Keratinocyte (primary cell): Measurements from ENCODE around the gene NUP43. TPM values are rescaled to one million over a fixed set of nuclear protein-coding genes. Genes with fewer than 3 reads are reported as not detected.

Experiments
- DNase-seq: peaks from one replicate; pipeline ENCODE4 v3.0.0-alpha.2; 2011; ENCODE audit warnings: low read depth, missing footprints, low spot score
- FAIRE-seq: peaks from 2 replicates; lab custom pipeline; 2011; peaks lifted over from hg19 to GRCh38; lab: Jason Lieb, UNC
- H2AFZ ChIP-seq: 2 replicates; pipeline ENCODE4 v1.6.0; 2012; ENCODE audit warnings: low read length, control low read depth, inconsistent platforms; ENCODE audit not compliant: control insufficient read depth
- H3K27ac ChIP-seq: 2 replicates; pipeline ENCODE4 v1.5.1; 2011; ENCODE audit warnings: low read length; ENCODE audit not compliant: control insufficient read depth, insufficient read depth
- H3K27me3 ChIP-seq: 3 replicates; pipeline ENCODE4 v1.6.0; 2011; ENCODE audit warnings: low read length; ENCODE audit not compliant: control insufficient read depth, insufficient read depth; ENCODE audit errors: extremely low read depth
- H3K36me3 ChIP-seq, 2 experiments: 2 replicates in 1 of 2; 3 replicates in 1 of 2; pipeline ENCODE4 v1.5.1; 2011; ENCODE audit warnings: low read length in 2 of 2, mild to moderate bottlenecking in 1 of 2; ENCODE audit not compliant: control insufficient read depth in 2 of 2, insufficient read depth in 2 of 2; ENCODE audit errors: extremely low read depth in 1 of 2
- H3K4me1 ChIP-seq: 3 replicates; pipeline ENCODE4 v1.5.1; 2011; ENCODE audit warnings: low read length; ENCODE audit not compliant: control insufficient read depth, insufficient read depth; ENCODE audit errors: extremely low read depth
- H3K4me2 ChIP-seq: 3 replicates; pipeline ENCODE4 v1.6.0; 2011; ENCODE audit warnings: low read depth, low read length; ENCODE audit not compliant: control insufficient read depth, insufficient read depth; ENCODE audit errors: extremely low read depth
- H3K4me3 ChIP-seq, 3 experiments: fragments of 200-600 bp in 1 of 3; sonication (generic) in 1 of 3; 2 replicates in 2 of 3; 3 replicates in 1 of 3; pipeline ENCODE4 v1.5.1; 2011 to 2016; ENCODE audit warnings: low read length in 3 of 3, mild to moderate bottlenecking in 3 of 3, control low read depth in 2 of 3, inconsistent platforms in 1 of 3, low read depth in 1 of 3, mixed read lengths in 1 of 3, mixed run types in 1 of 3, moderate library complexity in 1 of 3; ENCODE audit not compliant: control insufficient read depth in 2 of 3, insufficient read depth in 2 of 3; ENCODE audit errors: extremely low read depth in 1 of 3
- H3K79me2 ChIP-seq: 2 replicates; pipeline ENCODE4 v1.6.0; 2012; ENCODE audit warnings: low read length; ENCODE audit not compliant: control insufficient read depth, insufficient read depth
- H3K9ac ChIP-seq: 3 replicates; pipeline ENCODE4 v1.6.0; 2011; ENCODE audit warnings: low read length; ENCODE audit not compliant: control insufficient read depth, insufficient read depth; ENCODE audit errors: extremely low read depth
- H3K9me1 ChIP-seq: 3 replicates; pipeline ENCODE4 v1.6.0; 2011; ENCODE audit warnings: low read length; ENCODE audit not compliant: control insufficient read depth, insufficient read depth; ENCODE audit errors: extremely low read depth
- H3K9me3 ChIP-seq: 2 replicates; pipeline ENCODE4 v1.5.1; 2012; ENCODE audit warnings: low read depth, low read length; ENCODE audit not compliant: control insufficient read depth
- H4K20me1 ChIP-seq: 3 replicates; pipeline ENCODE4 v1.6.0; 2011; ENCODE audit warnings: low read length; ENCODE audit not compliant: control insufficient read depth, insufficient read depth; ENCODE audit errors: extremely low read depth
- CTCF ChIP-seq, 3 experiments: IDR thresholded peaks in 1 of 3; conservative IDR thresholded peaks in 1 of 3; optimal IDR thresholded peaks in 1 of 3; 2 replicates in 2 of 3; 3 replicates in 1 of 3; pipeline versions ENCODE3 to v1.5.1; 2011; ENCODE audit warnings: low read length in 3 of 3, mild to moderate bottlenecking in 3 of 3, moderate library complexity in 2 of 3, control low read depth in 1 of 3, inconsistent platforms in 1 of 3; ENCODE audit not compliant: insufficient read depth in 2 of 3; ENCODE audit errors: extremely low read depth in 1 of 3
- EZH2 ChIP-seq: IDR thresholded peaks from one replicate; pipeline ENCODE4 v1.6.1; 2012; ENCODE audit warnings: inconsistent platforms, mild to moderate bottlenecking, low read length, moderate library complexity
- dilution Hi-C: fragments of 300-500 bp; cut with MboI; formaldehyde crosslinking; loops from one replicate; pipeline ENCODE4 v1.7.0; 2020; ENCODE audit warnings: low sequenced_read_pairs; ENCODE audit not compliant: extremely low pct_ligation_motif_present
- polyA plus RNA-seq, 5 experiments: library from polyadenylated mRNA; depleted of rRNA in 3 of 5; stranded (reverse) in 3 of 5; stranded (forward) in 1 of 5; unstranded in 1 of 5; fragments of >200 nt; gene quantifications; 1 replicate in 1 of 5; 2 replicates in 3 of 5; 3 replicates in 1 of 5; pipeline versions ENCODE4 v1.2.1 to v1.2.3, GENCODE V29; 2011 to 2012; ENCODE audit warnings: missing spikeins in 2 of 5, low read depth in 1 of 5, low replicate concordance in 1 of 5

NUP43 gene
- polyA plus RNA-seq, 1 donor (not counting 4 experiments of a cell fraction or from before 2014, with no cell fraction given): 33.8 TPM

DNA sequence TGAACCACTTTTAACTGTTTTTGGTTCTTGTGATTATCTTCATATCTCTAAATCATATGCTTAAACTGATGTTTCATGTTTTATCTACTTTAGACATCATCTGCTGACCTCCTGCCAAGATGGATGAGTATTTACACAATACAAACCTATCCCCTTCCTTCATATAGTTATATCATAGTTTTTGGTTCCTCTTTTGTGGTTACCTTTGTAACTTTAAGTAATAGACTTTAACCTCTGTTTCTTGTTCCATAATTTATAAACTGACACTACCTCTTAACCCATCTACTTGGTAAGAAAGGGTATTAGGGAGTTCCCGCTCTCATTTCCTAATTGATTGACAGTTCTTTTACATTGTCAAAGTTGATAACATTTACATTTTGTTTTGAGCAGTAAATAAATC, 15.1 kb upstream of the NUP43 start:
- peaks cover 79% of the 10 kb centered on the region for H3K79me2 ChIP-seq
- TF ChIP-seq CTCF (optimal IDR thresholded peaks at IDR 0.05 in 1 of 3, IDR thresholded peaks at IDR 0.05 in 1 of 3, conservative IDR thresholded peaks at IDR 0.05 in 1 of 3; ENCODE audit: extremely low read depth in 1 of 3, insufficient read depth in 2 of 3, low read length in 3 of 3) (no peak), EZH2 (no peak)
- H3K9me1 ChIP-seq: no peaks in the 10 kb centered on the region
- FAIRE-seq (no peak), DNase-seq (no peak)
- no peaks in the 10 kb centered on the region for H3K36me3 ChIP-seq
- H3K9ac ChIP-seq: no peak overlapping the region
- no peak overlapping the region for H2AFZ ChIP-seq
- no peak overlapping the region for H3K27ac ChIP-seq
- no peak overlapping the region for H3K4me3 ChIP-seq
- H3K9me3 ChIP-seq: peaks cover 2% of the 10 kb centered on the region
- no peaks in the 10 kb centered on the region for H4K20me1 ChIP-seq
- no peak overlapping the region for H3K4me2 ChIP-seq
- no peaks in the 10 kb centered on the region for H3K27me3 ChIP-seq
- dilution Hi-C loops: no loop called here
- no peaks in the 10 kb centered on the region for H3K4me1 ChIP-seq

- no peak for FAIRE-seq
- Histone ChIP-seq H3K4me3 (no peak overlapping the region), H3K9ac (no peak overlapping the region), H3K36me3 (no peaks in the 10 kb centered on the region), H3K27ac (no peak overlapping the region), H3K9me1 (no peaks in the 10 kb centered on the region), H2AFZ (no peak overlapping the region), H3K4me1 (no peaks in the 10 kb centered on the region), H3K4me2 (no peak overlapping the region), H3K27me3 (no peaks in the 10 kb centered on the region), H3K9me3 (no peaks in the 10 kb centered on the region), H3K79me2 (peaks cover 98% of the 10 kb centered on the region), H4K20me1 (no peaks in the 10 kb centered on the region)
- dilution Hi-C loops: no loop called here
- TF ChIP-seq CTCF (optimal IDR thresholded peaks at IDR 0.05 in 1 of 3, IDR thresholded peaks at IDR 0.05 in 1 of 3, conservative IDR thresholded peaks at IDR 0.05 in 1 of 3; ENCODE audit: extremely low read depth in 1 of 3, insufficient read depth in 2 of 3, low read length in 3 of 3) (no peak), EZH2 (no peak)
- DNase-seq: no peak
Observed at GRCh38 chr6:149756261-149756636, 9.9 kb upstream of the NUP43 start.
